K562 treated with DMSO at 1 percent for 24 hours (cell line): ENCODE results near the gene PLEKHM3. TPM values are rescaled to one million over a fixed set of nuclear protein-coding genes. Genes with fewer than 3 reads are reported as not detected.

ENCODE experiments used
- total RNA-seq: library from RNA; unstranded; fragments of 300-600 nt; gene quantifications from 2 replicates; pipeline ENCODE4 v1.2.3, GENCODE V29; 2022; ENCODE audit warnings: low read depth; ENCODE audit not compliant: insufficient read depth

PLEKHM3 gene, protein sequence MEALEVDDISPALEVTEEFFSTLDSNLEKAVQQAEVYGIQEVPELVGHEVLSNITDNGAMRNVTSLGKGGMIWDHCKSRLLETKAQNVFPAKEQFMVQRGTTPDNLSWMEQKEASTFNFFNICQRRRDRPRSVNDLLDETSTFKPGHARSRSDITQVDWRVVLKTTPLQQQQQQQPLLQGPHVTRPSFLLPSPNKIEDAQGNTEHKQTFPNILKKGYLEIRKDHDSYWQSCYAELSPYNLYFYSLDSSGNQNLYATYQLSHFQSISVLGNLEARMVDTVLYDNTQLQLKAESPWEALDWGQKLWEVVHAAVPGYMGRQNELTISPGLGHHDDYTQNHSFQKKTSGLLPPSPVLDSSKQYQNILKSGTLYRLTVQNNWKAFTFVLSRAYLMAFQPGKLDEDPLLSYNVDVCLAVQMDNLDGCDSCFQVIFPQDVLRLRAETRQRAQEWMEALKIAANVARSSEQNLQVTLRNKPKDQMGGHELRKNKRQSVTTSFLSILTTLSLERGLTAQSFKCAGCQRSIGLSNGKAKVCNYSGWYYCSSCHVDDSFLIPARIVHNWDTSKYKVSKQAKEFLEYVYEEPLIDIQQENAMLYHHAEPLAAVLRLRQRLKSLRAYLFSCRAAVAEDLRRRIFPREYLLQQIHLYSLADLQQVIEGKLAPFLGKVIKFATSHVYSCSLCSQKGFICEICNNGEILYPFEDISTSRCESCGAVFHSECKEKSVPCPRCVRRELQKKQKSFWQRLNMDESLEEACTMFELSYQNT
- total RNA-seq = 1.3 and 1.7 TPM in 2 replicates

DNA sequence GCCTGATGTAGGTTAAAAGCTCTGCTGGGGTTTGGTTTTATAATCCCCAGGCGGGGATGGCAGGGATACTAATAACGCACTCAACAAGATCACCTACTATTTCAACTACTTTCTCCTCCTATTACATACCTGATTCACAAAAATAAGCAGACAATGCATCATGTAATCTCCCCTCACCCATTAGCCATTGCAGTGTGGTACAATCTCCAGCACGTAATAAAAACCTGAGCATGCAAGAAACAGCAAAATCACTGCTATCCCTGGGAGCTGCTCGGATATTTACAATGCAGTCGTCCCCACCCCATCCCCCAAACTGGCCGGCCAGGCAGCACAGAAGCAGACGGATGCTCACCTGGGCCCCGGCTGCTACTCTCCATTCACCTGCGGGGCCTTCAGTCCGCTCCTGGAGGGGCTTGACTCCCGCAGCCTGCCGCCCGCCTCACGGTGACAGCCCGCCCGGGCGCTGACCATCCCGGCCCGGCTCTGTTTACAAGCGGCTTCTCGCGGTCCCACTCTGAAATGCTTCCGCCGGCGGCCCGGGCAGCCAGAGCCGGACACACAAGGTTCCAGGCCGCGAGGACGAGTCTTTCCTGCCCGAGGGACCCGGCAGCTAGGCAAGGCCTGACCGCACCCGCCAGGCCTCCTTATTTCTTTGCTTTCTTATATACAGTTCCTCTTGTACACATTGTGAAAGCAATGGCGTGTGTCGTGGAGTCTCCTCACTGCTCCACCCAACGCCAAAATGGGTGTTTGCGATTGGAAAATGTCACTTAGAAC lies at the start of gene PLEKHM3:
PLEKHM3 (minus strand) TSS at position 491 of the 777 bp plus-strand sequence. CDS start 23,888 bp downstream, outside the sequence.

Other genes with a start within 250 kb of the PLEKHM3 start
- gene CRYGD, start 99.0 kb upstream of the PLEKHM3 start, total RNA-seq = not detected in 2 replicates
- not detected in 2 replicates for gene CRYGC, start 104.3 kb upstream of the PLEKHM3 start, total RNA-seq
- gene CRYGB, start 120.6 kb upstream of the PLEKHM3 start, total RNA-seq = not detected in 2 replicates
- not detected in 2 replicates for gene CRYGA, start 138.1 kb upstream of the PLEKHM3 start, total RNA-seq
- gene C2orf80, start 164.5 kb upstream of the PLEKHM3 start, total RNA-seq = not detected in 2 replicates
- 117 and 127 TPM in 2 replicates for gene IDH1, start 229.5 kb upstream of the PLEKHM3 start, total RNA-seq
- 8.8 and 9.3 TPM in 2 replicates for gene PIKFYVE, start 240.7 kb upstream of the PLEKHM3 start, total RNA-seq